Left ventricle myocardium inferior (tissue), 1 donor: Measurements from ENCODE around the gene PHETA1. TPM values are rescaled to one million over a fixed set of nuclear protein-coding genes. Genes with fewer than 3 reads are reported as not detected.
"Not testable (repeated sequence)": the region's sequence is repeated elsewhere in the genome, so short reads cannot be mapped to it uniquely, and the experiment has no call there.

Experiments used
- DNase-seq: peaks from one replicate; pipeline ENCODE4 v3.0.0-alpha.2; 2020
- H3K27ac ChIP-seq: fragments of 200-600 bp; replicated peaks from 2 replicates; pipeline ENCODE4 v1.8.0; 2021
- H3K27me3 ChIP-seq: fragments of 200-600 bp; 2 replicates; pipeline ENCODE4 v1.8.0; 2021; ENCODE audit warnings: low read depth
- H3K36me3 ChIP-seq: fragments of 200-600 bp; 2 replicates; pipeline ENCODE4 v1.8.0; 2021
- H3K4me1 ChIP-seq: fragments of 200-600 bp; 2 replicates; pipeline ENCODE4 v1.8.0; 2021
- H3K4me3 ChIP-seq: fragments of 200-600 bp; 2 replicates; pipeline ENCODE4 v1.8.0; 2021; ENCODE audit warnings: mild to moderate bottlenecking, moderate library complexity
- H3K9me3 ChIP-seq: fragments of 200-600 bp; replicated peaks from 2 replicates; pipeline ENCODE4 v1.8.0; 2021
- CTCF ChIP-seq: fragments of 200-600 bp; IDR thresholded peaks from 2 replicates; pipeline ENCODE4 v1.8.0; 2021; ENCODE audit warnings: antibody characterized with exemption, mild to moderate bottlenecking, borderline replicate concordance
- intact Hi-C: fragments of 100-400 bp; cut with micrococcal nuclease; formaldehyde crosslinking; loops from one replicate; pipeline ENCODE4 v1.11.0; 2022
- total RNA-seq: library from RNA; stranded (reverse); fragmentation: NEBNext Ultra II Directional; extraction: Animal tissue kit (Norgen Biotek cat#: 25700); gene quantifications from one replicate; pipeline ENCODE4 v1.2.1, GENCODE V29; 2021
- donor health status: DM: no; HTN: yes; CAD: no; lungs with severe emphysema.

The PHETA1 gene
- total RNA-seq, 1 donor from 2014 or later, result 29.8 TPM

DNA sequence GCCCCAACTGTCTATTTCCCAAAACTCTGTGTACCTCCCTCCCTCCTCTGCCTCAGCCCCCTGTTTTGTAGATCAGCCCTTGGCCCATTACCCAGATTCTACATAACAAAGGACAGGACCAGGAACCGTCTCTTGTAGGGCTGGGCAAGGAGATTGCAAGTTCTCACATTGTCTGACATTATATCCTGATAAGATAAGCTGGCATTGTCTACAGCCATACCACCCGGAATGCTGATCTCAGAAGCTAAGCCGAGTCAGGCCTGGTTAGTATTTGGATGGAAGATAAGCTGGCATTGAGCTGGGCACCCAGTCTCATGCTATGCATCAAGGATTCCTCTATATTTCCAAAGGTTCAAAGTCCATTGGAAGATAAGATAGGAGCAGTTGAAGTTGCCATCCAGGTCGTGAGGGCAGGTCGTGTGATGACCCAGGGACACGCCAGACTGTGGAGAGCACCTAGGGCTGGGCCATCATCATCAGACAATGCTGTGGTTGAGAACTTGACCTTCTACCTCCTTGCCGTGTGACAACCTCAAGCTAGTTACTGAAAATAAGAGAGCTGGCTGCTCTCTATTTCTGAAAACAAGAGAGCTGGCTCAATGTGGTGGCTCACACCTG, 29.5 kb downstream of the PHETA1 start:
- no peak for TF ChIP-seq CTCF
- Histone ChIP-seq H3K4me3 (no peak overlapping the region), H3K27me3 (no peaks in the 10 kb centered on the region), H3K36me3 (no peaks in the 10 kb centered on the region), H3K27ac (no peak overlapping the region), H3K4me1 (no peaks in the 10 kb centered on the region), H3K9me3 (no peaks in the 10 kb centered on the region)
- no peak for DNase-seq
- intact Hi-C loops, result no loop called here

DNA sequence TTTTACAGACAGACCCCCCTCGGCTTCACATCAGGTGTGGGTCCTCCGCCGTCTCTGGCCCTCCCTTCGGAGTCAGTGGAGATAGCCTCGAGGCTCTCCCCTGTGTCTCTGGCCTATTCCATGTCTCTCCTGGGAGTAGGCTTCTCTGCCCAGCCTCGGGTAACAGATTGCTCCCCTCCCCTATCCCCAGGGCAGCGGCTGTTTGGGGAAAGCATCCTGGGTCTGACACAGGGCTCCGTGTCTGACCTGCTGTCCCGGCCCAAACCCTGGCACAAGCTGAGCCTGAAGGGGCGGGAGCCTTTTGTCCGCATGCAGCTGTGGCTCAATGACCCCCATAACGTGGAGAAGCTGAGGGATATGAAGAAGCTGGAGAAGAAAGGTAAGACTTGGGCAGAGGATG, 30.8 kb downstream of the PHETA1 start:
- H3K36me3 ChIP-seq, result no peaks in the 10 kb centered on the region
- no peaks in the 10 kb centered on the region for H3K9me3 ChIP-seq
- H3K4me1 ChIP-seq, result no peaks in the 10 kb centered on the region
- intact Hi-C loops, result no loop called here
- no peak for DNase-seq
- no peaks in the 10 kb centered on the region for H3K27me3 ChIP-seq
- no peak overlapping the region for H3K4me3 ChIP-seq
- H3K27ac ChIP-seq, result no peak overlapping the region
- TF ChIP-seq CTCF, result no peak

DNA sequence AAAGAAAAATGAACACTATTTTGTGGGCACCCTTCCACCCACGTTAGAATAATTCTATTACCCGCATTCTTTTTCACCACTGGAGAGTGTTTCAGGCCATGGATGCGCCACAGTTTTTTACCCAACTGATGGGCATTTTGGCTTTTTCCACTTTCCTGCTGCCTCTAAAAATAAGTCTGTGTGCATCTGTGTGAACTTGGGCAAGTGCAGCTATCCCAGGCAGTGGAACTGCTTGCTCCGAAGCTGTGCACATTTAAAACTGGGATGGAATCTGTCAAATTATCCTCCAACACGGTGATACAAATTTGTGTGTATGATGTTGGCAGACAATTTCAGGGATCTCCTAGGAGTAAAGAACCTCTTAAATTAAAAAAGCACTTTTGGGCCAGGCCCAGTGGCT, 31.5 kb downstream of the PHETA1 start:
- Histone ChIP-seq H3K4me1 (no peaks in the 10 kb centered on the region), H3K9me3 (no peaks in the 10 kb centered on the region), H3K27me3 (no peaks in the 10 kb centered on the region), H3K27ac (no peak overlapping the region), H3K4me3 (no peak overlapping the region), H3K36me3 (no peaks in the 10 kb centered on the region)
- no peak for DNase-seq
- intact Hi-C loops, result no loop called here
- no peak for TF ChIP-seq CTCF

DNA sequence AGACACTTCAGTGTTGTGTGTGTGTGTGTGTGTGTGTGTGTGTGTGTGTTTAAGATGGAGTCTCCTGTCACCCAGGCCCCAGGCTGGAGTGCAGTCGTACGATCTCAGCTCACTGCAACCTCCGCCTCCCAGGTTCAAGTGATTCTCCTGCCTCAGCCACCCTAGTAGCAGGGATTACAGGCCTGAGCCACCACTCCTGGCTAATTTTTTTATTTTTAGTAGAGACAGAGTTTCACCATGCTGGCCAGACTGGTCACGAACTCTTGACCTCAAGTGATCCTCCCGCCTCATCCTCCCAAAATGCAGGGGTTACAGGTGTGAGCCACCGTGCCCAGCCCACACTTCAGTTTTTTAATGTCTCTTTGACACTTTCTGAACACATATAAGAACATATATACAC, 32.5 kb downstream of the PHETA1 start:
- H3K27ac ChIP-seq, H3K27me3 ChIP-seq, H3K36me3 ChIP-seq, H3K4me3 ChIP-seq, DNase-seq, H3K9me3 ChIP-seq, intact Hi-C loops, H3K4me1 ChIP-seq: not testable (repeated sequence)

DNA sequence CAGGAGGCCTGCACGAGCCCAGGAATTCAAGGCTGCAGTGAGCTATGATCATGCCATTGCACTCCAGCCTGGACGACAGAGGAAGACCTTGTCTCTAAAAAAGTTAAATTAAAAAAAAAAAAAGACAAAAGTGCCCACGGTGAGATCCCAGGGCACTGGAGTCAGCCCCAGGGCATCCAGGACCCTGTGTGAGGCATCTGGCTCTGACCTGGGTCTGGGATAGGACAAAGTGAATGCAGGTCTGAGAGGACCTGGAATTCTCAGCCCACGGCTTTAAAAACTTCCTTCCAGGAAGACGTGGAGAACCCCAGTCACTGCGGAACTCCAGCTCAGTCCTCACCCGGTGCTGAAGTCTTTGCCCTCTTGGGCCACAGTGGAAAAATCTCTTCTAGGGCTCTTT, 33.1 kb downstream of the PHETA1 start:
- Histone ChIP-seq H3K36me3 (no peaks in the 10 kb centered on the region), H3K27ac (no peak overlapping the region), H3K9me3 (no peaks in the 10 kb centered on the region), H3K4me1 (no peaks in the 10 kb centered on the region), H3K4me3 (no peak overlapping the region), H3K27me3 (no peaks in the 10 kb centered on the region)
- DNase-seq, result no peak
- intact Hi-C loops, result no loop called here
- TF ChIP-seq CTCF, result no peak

- H3K36me3 ChIP-seq, H3K27me3 ChIP-seq, H3K4me1 ChIP-seq, H3K9me3 ChIP-seq, H3K4me3 ChIP-seq, DNase-seq, H3K27ac ChIP-seq, intact Hi-C loops: not testable (repeated sequence)
Observed at GRCh38 chr12:111335301-111335700, 33.6 kb downstream of the PHETA1 start.
